GM08714 (cell line): ENCODE measurements around the gene RPS6KC1.
"Not testable (repeated sequence)": the region's sequence is repeated elsewhere in the genome, so short reads cannot be mapped to it uniquely, and the experiment has no call there.

Experiments used
- H3K4me3 ChIP-seq: fragments of 200-500 bp; sonication (Bioruptor generic); 2 replicates; pipeline ENCODE4 v1.5.1; 2014; ENCODE audit warnings: mild to moderate bottlenecking, low read length, inconsistent platforms
- ZNF274 ChIP-seq: IDR thresholded peaks from 2 replicates; pipeline ENCODE4 v1.6.1; 2012; ENCODE audit warnings: mild to moderate bottlenecking, low read depth, low read length

Gene RPS6KC1

GRCh38 chr1:213274140-213274539 is 223.1 kb downstream of the RPS6KC1 start:
- H3K4me3 ChIP-seq = no peak overlapping the region
- TF ChIP-seq ZNF274 = no peak

- TF ChIP-seq ZNF274 = no peak
Observed at GRCh38 chr1:213275293-213275692, 224.3 kb downstream of the RPS6KC1 start.

GRCh38 chr1:213276236-213276635 is 225.2 kb downstream of the RPS6KC1 start:
- TF ChIP-seq ZNF274 = no peak
- H3K4me3 ChIP-seq = no peak overlapping the region

More at GRCh38 chr1:213275293-213275692, 224.3 kb downstream of the RPS6KC1 start:
- no peak overlapping the region for H3K4me3 ChIP-seq

GRCh38 chr1:213277036-213277435 is 226.0 kb downstream of the RPS6KC1 start:
- H3K4me3 ChIP-seq = no peak overlapping the region
- TF ChIP-seq ZNF274 = no peak

- no peak overlapping the region for H3K4me3 ChIP-seq
- no peak for TF ChIP-seq ZNF274
Observed at GRCh38 chr1:213279410-213279809, 228.4 kb downstream of the RPS6KC1 start.

- TF ChIP-seq ZNF274 = no peak
- no peak overlapping the region for H3K4me3 ChIP-seq
Observed at GRCh38 chr1:213281640-213282301, 230.7 kb downstream of the RPS6KC1 start.

GRCh38 chr1:213284626-213285025 is 233.6 kb downstream of the RPS6KC1 start:
- no peak for TF ChIP-seq ZNF274

GRCh38 chr1:213286235-213286634 is 235.2 kb downstream of the RPS6KC1 start:
- no peak for TF ChIP-seq ZNF274
- no peak overlapping the region for H3K4me3 ChIP-seq

More at GRCh38 chr1:213284626-213285025, 233.6 kb downstream of the RPS6KC1 start:
- H3K4me3 ChIP-seq = no peak overlapping the region

GRCh38 chr1:213287987-213288386 is 236.9 kb downstream of the RPS6KC1 start:
- TF ChIP-seq ZNF274 = no peak
- H3K4me3 ChIP-seq = no peak overlapping the region

- H3K4me3 ChIP-seq = no peak overlapping the region
- no peak for TF ChIP-seq ZNF274
Observed at GRCh38 chr1:213291526-213291925, 240.5 kb downstream of the RPS6KC1 start.

GRCh38 chr1:213292614-213293013 is 241.6 kb downstream of the RPS6KC1 start:
- TF ChIP-seq ZNF274 = no peak

GRCh38 chr1:213295860-213296259 is 244.8 kb downstream of the RPS6KC1 start:
- no peak for TF ChIP-seq ZNF274
- no peak overlapping the region for H3K4me3 ChIP-seq

More at GRCh38 chr1:213292614-213293013, 241.6 kb downstream of the RPS6KC1 start:
- H3K4me3 ChIP-seq = no peak overlapping the region

- no peak for TF ChIP-seq ZNF274
- no peak overlapping the region for H3K4me3 ChIP-seq
Observed at GRCh38 chr1:213296558-213296957, 245.5 kb downstream of the RPS6KC1 start.

GRCh38 chr1:213297021-213297420 is 246.0 kb downstream of the RPS6KC1 start:
- peak; percentile 35; the same call in 1 of the 2 replicates for TF ChIP-seq ZNF274
- no peak overlapping the region for H3K4me3 ChIP-seq

GRCh38 chr1:213300433-213300832 is 249.4 kb downstream of the RPS6KC1 start:
- TF ChIP-seq ZNF274 = no peak
- H3K4me3 ChIP-seq = no peak overlapping the region

- not testable (repeated sequence) for H3K4me3 ChIP-seq
Observed at GRCh38 chr1:213301524-213301923, 250.5 kb downstream of the RPS6KC1 start.

GRCh38 chr1:213303286-213303685 is 252.2 kb downstream of the RPS6KC1 start:
- no peak overlapping the region for H3K4me3 ChIP-seq
- TF ChIP-seq ZNF274 = no peak
